ENCODE results near the gene FA2H. TPM values are rescaled to one million over a fixed set of nuclear protein-coding genes. Genes with fewer than 3 reads are reported as not detected.

Gene FA2H
- total RNA-seq, 2 donors from 2014 or later: 2.1 to 2.4 TPM

GRCh38 chr16:74747716-74748615, 26.7 kb downstream of the FA2H start:
- H3K9me3 ChIP-seq (ENCODE audit: control insufficient read depth, low read length): no peaks in the 10 kb centered on the region
- no peaks in the 10 kb centered on the region for H3K9me3 Mint-ChIP-seq
- H3K27me3 ChIP-seq (ENCODE audit: control insufficient read depth, insufficient read depth, low read length, poor library complexity, severe bottlenecking): no peaks in the 10 kb centered on the region
- DNase-seq: no peak
- H3K4me1 Mint-ChIP-seq: peaks cover 3% of the 10 kb centered on the region
- H3K9ac ChIP-seq (ENCODE audit: extremely low read depth, low read length, poor library complexity, severe bottlenecking): no peak overlapping the region
- H3K36me3 Mint-ChIP-seq (ENCODE audit: low read depth): no peaks in the 10 kb centered on the region
- H3K36me3 ChIP-seq (ENCODE audit: control insufficient read depth, insufficient read depth, low read length): no peaks in the 10 kb centered on the region
- H3K27me3 Mint-ChIP-seq (ENCODE audit: insufficient read depth): no peaks in the 10 kb centered on the region
- no peak overlapping the region for H3K27ac Mint-ChIP-seq
- H3K27ac ChIP-seq (ENCODE audit: low read depth, low read length): no peak overlapping the region
- H3K4me3 Mint-ChIP-seq: no peak overlapping the region
- no peak for TF ChIP-seq CTCF (conservative IDR thresholded peaks at IDR 0.05)
- no peak overlapping the region for H3K4me3 ChIP-seq (ENCODE audit: low read length)
- H3K4me1 ChIP-seq (ENCODE audit: control insufficient read depth, insufficient read depth, low read length): peaks cover 11% of the 10 kb centered on the region
- 89 to 98% methylated on average over 19 to 32 of the region's 32 CpGs for WGBS, 2 experiments (ENCODE audit: insufficient coverage in 1 of 2, insufficient read length in 1 of 2)

- Histone ChIP-seq H3K36me3 (ENCODE audit: control insufficient read depth, insufficient read depth, low read length) (no peaks in the 10 kb centered on the region), H3K27me3 (ENCODE audit: control insufficient read depth, insufficient read depth, low read length, poor library complexity, severe bottlenecking) (no peaks in the 10 kb centered on the region), H3K4me3 (ENCODE audit: low read length) (no peak overlapping the region), H3K9me3 (ENCODE audit: control insufficient read depth, low read length) (no peaks in the 10 kb centered on the region), H3K4me1 (ENCODE audit: control insufficient read depth, insufficient read depth, low read length) (peaks cover 11% of the 10 kb centered on the region), H3K9ac (ENCODE audit: extremely low read depth, low read length, poor library complexity, severe bottlenecking) (no peak overlapping the region), H3K27ac (ENCODE audit: low read depth, low read length) (no peak overlapping the region)
- Mint-ChIP-seq H3K4me1 (peaks cover 7% of the 10 kb centered on the region), H3K9me3 (no peaks in the 10 kb centered on the region), H3K27me3 (ENCODE audit: insufficient read depth) (no peaks in the 10 kb centered on the region), H3K27ac (no peak overlapping the region), H3K4me3 (no peak overlapping the region), H3K36me3 (ENCODE audit: low read depth) (no peaks in the 10 kb centered on the region)
- 73 to 83% methylated on average over 4 to 6 of the region's 7 CpGs for WGBS, 2 experiments (ENCODE audit: insufficient coverage in 1 of 2, insufficient read length in 1 of 2)
- no peak for TF ChIP-seq CTCF (conservative IDR thresholded peaks at IDR 0.05)
- DNase-seq: no peak
These were observed 28.7 kb downstream of the FA2H start for GRCh38 chr16:74745926-74746325.

- 88 to 95% methylated on average over 6 to 10 of the region's 10 CpGs for WGBS, 2 experiments (ENCODE audit: insufficient coverage in 1 of 2, insufficient read length in 1 of 2)
- Mint-ChIP-seq H3K27ac (no peak overlapping the region), H3K9me3 (no peaks in the 10 kb centered on the region), H3K4me3 (no peak overlapping the region), H3K36me3 (ENCODE audit: low read depth) (no peaks in the 10 kb centered on the region), H3K27me3 (ENCODE audit: insufficient read depth) (no peaks in the 10 kb centered on the region), H3K4me1 (peaks cover 7% of the 10 kb centered on the region)
- Histone ChIP-seq H3K9me3 (ENCODE audit: control insufficient read depth, low read length) (no peaks in the 10 kb centered on the region), H3K4me1 (ENCODE audit: control insufficient read depth, insufficient read depth, low read length) (peaks cover 11% of the 10 kb centered on the region), H3K9ac (ENCODE audit: extremely low read depth, low read length, poor library complexity, severe bottlenecking) (no peak overlapping the region), H3K4me3 (ENCODE audit: low read length) (no peak overlapping the region), H3K27ac (ENCODE audit: low read depth, low read length) (no peak overlapping the region), H3K36me3 (ENCODE audit: control insufficient read depth, insufficient read depth, low read length) (no peaks in the 10 kb centered on the region), H3K27me3 (ENCODE audit: control insufficient read depth, insufficient read depth, low read length, poor library complexity, severe bottlenecking) (no peaks in the 10 kb centered on the region)
- DNase-seq: no peak
- TF ChIP-seq CTCF (conservative IDR thresholded peaks at IDR 0.05): no peak
These were observed 29.5 kb downstream of the FA2H start for GRCh38 chr16:74745109-74745615.

Measured in endodermal cell (in vitro differentiated cells).